Heart left ventricle (tissue), 13 donors: ENCODE results near the gene FZD1.

ENCODE experiments used
- CTCF ChIP-seq, 12 donors: fragments of 200-600 bp; sonication (generic) in 4 of 12; IDR thresholded peaks; one replicate each; pipeline versions ENCODE4 v1.5.0 to v1.8.0; 2018 to 2022; ENCODE audit warnings: antibody characterized with exemption in 12 of 12, mild to moderate bottlenecking in 5 of 12
- POLR2A ChIP-seq, 2 donors: fragments of 450-650 bp; IDR thresholded peaks; one replicate each; pipeline ENCODE4 v1.6.1; 2017; ENCODE audit warnings: antibody characterized with exemption in 2 of 2, mild to moderate bottlenecking in 2 of 2, moderate library complexity in 2 of 2
- donor health status: ischemic (EF 13 %, LVEDD 7.1; RV severe dilation, severe dysfunction).
- donor health status: DM: no; HTN: yes; CAD: no.
- donor health status: DM: no; HTN: no; CAD: no.
- donor health status: ischemic (EF 25% LVEDD 6.9; RV normal size, moderate dysfunction).
- donor health status: ischemic (EF 25% LVEDD 5.7; RV mildly dilated, moderate dysfunction).
- donor health status: ischemic (EF 35%, LVEDD 5.7; RV mildly dilated, moderate dysfunction).
- donor health status: nonischemic (EF 11% LVEDD 7.7; RV severe dilation, severe dysfunction).
- donor health status: DM: yes; HTN: yes; CAD: no.
- donor health status: PGD.
- donor health status: ischemic (EF 29% LVEDD 5.4; RV normal size, mild dysfunction).
- donor health status: nonischemic (EF 23%, LVEDD 6.1; RV moderate dilation, normal function).

- TF ChIP-seq CTCF (IDR thresholded peaks at IDR 0.05) (no peak), POLR2A (IDR thresholded peaks at IDR 0.05) (no peak)
These were observed 16.0 kb downstream of the FZD1 start for GRCh38 chr7:91280185-91280584.
